ENCODE results near the gene IDE.

Gene IDE

DNA sequence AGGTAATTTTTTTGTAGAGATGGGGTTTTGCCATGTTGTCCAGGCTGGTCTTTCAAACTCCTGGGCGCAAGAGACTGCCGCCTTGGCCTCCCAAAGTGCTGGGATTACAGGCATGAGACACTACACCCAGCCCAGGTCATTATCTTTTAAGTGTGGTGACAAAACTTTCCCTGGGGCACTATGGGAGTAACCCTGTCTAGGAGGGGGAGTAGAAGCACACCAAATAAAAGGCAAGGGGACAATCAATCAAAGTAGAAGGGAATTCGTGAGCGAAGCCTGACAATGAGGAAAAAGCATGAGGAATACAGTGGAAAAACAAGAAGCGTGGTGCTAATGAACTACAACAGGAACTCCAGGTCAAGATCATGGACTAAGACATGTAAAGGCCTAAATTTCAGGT lies 31.4 kb downstream of the IDE start:
- TF ChIP-seq NFIC (IDR thresholded peaks at IDR 0.05) = no peak
- no peak for TF ChIP-seq FOXM1 (IDR thresholded peaks at IDR 0.05; ENCODE audit: borderline replicate concordance, low read depth)
- TF ChIP-seq, protein P1, sequence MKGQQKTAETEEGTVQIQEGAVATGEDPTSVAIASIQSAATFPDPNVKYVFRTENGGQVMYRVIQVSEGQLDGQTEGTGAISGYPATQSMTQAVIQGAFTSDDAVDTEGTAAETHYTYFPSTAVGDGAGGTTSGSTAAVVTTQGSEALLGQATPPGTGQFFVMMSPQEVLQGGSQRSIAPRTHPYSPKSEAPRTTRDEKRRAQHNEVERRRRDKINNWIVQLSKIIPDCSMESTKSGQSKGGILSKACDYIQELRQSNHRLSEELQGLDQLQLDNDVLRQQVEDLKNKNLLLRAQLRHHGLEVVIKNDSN (IDR thresholded peaks at IDR 0.05) = no peak
- TF ChIP-seq EP300 (IDR thresholded peaks at IDR 0.05; ENCODE audit: borderline replicate concordance) = no peak
- TF ChIP-seq TEAD4 (IDR thresholded peaks at IDR 0.05) = no peak
- no peak for TF ChIP-seq RAD21 (IDR thresholded peaks at IDR 0.05; ENCODE audit: low read depth)
- TF ChIP-seq ZBTB7A (IDR thresholded peaks at IDR 0.05; ENCODE audit: low read depth) = no peak
- TF ChIP-seq TAF1 (IDR thresholded peaks at IDR 0.05; ENCODE audit: low read depth) = no peak
- TF ChIP-seq, protein P2, sequence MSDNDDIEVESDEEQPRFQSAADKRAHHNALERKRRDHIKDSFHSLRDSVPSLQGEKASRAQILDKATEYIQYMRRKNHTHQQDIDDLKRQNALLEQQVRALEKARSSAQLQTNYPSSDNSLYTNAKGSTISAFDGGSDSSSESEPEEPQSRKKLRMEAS (IDR thresholded peaks at IDR 0.05) = no peak
- TF ChIP-seq, protein P3, sequence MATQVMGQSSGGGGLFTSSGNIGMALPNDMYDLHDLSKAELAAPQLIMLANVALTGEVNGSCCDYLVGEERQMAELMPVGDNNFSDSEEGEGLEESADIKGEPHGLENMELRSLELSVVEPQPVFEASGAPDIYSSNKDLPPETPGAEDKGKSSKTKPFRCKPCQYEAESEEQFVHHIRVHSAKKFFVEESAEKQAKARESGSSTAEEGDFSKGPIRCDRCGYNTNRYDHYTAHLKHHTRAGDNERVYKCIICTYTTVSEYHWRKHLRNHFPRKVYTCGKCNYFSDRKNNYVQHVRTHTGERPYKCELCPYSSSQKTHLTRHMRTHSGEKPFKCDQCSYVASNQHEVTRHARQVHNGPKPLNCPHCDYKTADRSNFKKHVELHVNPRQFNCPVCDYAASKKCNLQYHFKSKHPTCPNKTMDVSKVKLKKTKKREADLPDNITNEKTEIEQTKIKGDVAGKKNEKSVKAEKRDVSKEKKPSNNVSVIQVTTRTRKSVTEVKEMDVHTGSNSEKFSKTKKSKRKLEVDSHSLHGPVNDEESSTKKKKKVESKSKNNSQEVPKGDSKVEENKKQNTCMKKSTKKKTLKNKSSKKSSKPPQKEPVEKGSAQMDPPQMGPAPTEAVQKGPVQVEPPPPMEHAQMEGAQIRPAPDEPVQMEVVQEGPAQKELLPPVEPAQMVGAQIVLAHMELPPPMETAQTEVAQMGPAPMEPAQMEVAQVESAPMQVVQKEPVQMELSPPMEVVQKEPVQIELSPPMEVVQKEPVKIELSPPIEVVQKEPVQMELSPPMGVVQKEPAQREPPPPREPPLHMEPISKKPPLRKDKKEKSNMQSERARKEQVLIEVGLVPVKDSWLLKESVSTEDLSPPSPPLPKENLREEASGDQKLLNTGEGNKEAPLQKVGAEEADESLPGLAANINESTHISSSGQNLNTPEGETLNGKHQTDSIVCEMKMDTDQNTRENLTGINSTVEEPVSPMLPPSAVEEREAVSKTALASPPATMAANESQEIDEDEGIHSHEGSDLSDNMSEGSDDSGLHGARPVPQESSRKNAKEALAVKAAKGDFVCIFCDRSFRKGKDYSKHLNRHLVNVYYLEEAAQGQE (IDR thresholded peaks at IDR 0.05; ENCODE audit: low read depth) = no peak
- no peak for TF ChIP-seq CREB1 (IDR thresholded peaks at IDR 0.05; ENCODE audit: low read depth)
- no peak for TF ChIP-seq TCF12 (IDR thresholded peaks at IDR 0.05; ENCODE audit: low read depth)

DNA sequence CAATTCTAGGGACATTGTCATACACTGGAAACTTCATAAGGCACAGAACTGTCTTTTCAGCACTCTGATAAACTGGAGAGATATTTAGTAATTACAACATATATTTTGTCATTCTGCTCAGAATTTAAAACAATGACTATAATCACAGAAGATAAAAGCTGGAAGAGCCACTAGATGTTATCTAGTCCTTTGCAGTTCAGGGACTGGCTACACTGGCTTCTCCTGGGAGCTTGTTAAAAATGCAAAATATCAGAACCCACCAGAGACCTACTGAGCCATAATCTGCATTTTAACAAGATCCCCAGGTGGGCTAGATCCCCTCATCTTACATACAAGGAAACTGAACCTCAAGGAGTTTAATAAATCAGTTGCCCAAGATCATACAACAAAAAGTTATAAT lies 32.3 kb downstream of the IDE start:
- TF ChIP-seq YY1 (IDR thresholded peaks at IDR 0.05; ENCODE audit: low read depth) (no peak), RAD21 (IDR thresholded peaks at IDR 0.05; ENCODE audit: low read depth) (no peak), CREB1 (IDR thresholded peaks at IDR 0.05; ENCODE audit: low read depth) (no peak), NFIC (IDR thresholded peaks at IDR 0.05) (no peak), CEBPB (IDR thresholded peaks at IDR 0.05) (no peak), TAF1 (IDR thresholded peaks at IDR 0.05; ENCODE audit: low read depth) (no peak), FOXM1 (IDR thresholded peaks at IDR 0.05; ENCODE audit: borderline replicate concordance, low read depth) (no peak), EP300 (IDR thresholded peaks at IDR 0.05; ENCODE audit: borderline replicate concordance) (no peak), EGR1 (IDR thresholded peaks at IDR 0.05) (no peak), TEAD4 (IDR thresholded peaks at IDR 0.05) (no peak), TCF12 (IDR thresholded peaks at IDR 0.05; ENCODE audit: low read depth) (no peak)
- TF ChIP-seq, protein P2 (IDR thresholded peaks at IDR 0.05) = no peak
- TF ChIP-seq, protein P3 (IDR thresholded peaks at IDR 0.05; ENCODE audit: low read depth) = no peak
- TF ChIP-seq, protein P1 (IDR thresholded peaks at IDR 0.05) = no peak

DNA sequence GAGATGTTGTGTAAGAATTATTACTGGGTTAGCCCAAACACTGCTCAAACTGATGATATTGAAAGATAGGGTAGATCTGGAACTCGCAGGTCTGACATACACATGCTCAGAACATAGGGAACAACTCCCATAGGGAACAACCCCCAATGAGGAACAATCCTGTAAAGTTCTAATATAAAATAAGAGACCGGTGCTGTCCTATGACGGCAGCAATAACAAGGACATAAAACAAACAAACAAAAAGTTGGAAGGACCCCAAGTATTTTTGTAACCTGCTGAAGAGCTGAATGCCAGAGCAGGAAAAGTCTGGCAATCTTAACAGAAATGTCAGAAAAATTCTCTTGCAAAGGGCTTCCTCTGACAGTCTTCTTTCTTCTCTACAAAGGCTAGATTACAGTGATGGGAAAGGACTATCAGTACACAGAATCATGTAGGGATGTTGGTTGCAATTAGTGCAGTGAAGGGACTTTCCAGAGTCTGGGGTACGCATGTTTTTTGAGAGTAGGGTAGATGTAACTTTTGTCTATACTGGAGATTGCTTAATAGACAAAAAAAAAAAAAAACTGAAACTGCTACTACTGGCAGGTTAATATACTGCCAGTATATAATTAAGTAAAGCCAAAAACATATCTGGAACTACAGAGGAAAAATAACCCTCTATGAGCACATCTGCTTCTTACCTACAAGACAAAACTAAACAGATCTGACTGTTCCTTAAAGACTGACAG lies 35.5 kb downstream of the IDE start:
- TF ChIP-seq NFIC (IDR thresholded peaks at IDR 0.05) (no peak), EP300 (IDR thresholded peaks at IDR 0.05; ENCODE audit: borderline replicate concordance) (no peak), TEAD4 (IDR thresholded peaks at IDR 0.05) (no peak), FOXM1 (IDR thresholded peaks at IDR 0.05; ENCODE audit: borderline replicate concordance, low read depth) (no peak), TCF12 (IDR thresholded peaks at IDR 0.05; ENCODE audit: low read depth) (no peak), CEBPB (IDR thresholded peaks at IDR 0.05) (no peak), EGR1 (IDR thresholded peaks at IDR 0.05) (no peak), TAF1 (IDR thresholded peaks at IDR 0.05; ENCODE audit: low read depth) (no peak), RAD21 (IDR thresholded peaks at IDR 0.05; ENCODE audit: low read depth) (no peak), ZBTB7A (IDR thresholded peaks at IDR 0.05; ENCODE audit: low read depth) (no peak), YY1 (IDR thresholded peaks at IDR 0.05; ENCODE audit: low read depth) (no peak), CREB1 (IDR thresholded peaks at IDR 0.05; ENCODE audit: low read depth) (no peak)
- TF ChIP-seq, protein P2 (IDR thresholded peaks at IDR 0.05) = no peak
- TF ChIP-seq, protein P1 (IDR thresholded peaks at IDR 0.05) = no peak
- TF ChIP-seq, protein P3 (IDR thresholded peaks at IDR 0.05; ENCODE audit: low read depth) = no peak

Data from Ishikawa (cell line).